ENCODE measurements around the gene PIK3AP1.

GRCh38 chr10:96591946-96592345 is 128.4 kb downstream of the PIK3AP1 start:
- no peak for TF ChIP-seq CTCF (IDR thresholded peaks at IDR 0.05)
- TF ChIP-seq POLR2A (IDR thresholded peaks at IDR 0.05): no peak

All from right lobe of liver (tissue), 4 donors.